Panc1 (cell line): ENCODE measurements around the gene ATP1B2.

Experiments used
- POLR2AphosphoS5 ChIP-seq: IDR thresholded peaks from 2 replicates; pipeline ENCODE4 v1.6.1; 2012; ENCODE audit warnings: mild to moderate bottlenecking, low read depth, low read length, moderate library complexity
- SIN3A ChIP-seq: IDR thresholded peaks from 2 replicates; pipeline ENCODE4 v1.6.1; 2012; ENCODE audit warnings: low read depth, mild to moderate bottlenecking, low read length, moderate library complexity, borderline replicate concordance; ENCODE audit not compliant: insufficient read depth
- TF ChIP-seq, protein P1 (sequence below): fragments of 450-650 bp; IDR thresholded peaks from 2 replicates; pipeline ENCODE4 v1.5.1; 2017; ENCODE audit warnings: mild to moderate bottlenecking

DNA sequence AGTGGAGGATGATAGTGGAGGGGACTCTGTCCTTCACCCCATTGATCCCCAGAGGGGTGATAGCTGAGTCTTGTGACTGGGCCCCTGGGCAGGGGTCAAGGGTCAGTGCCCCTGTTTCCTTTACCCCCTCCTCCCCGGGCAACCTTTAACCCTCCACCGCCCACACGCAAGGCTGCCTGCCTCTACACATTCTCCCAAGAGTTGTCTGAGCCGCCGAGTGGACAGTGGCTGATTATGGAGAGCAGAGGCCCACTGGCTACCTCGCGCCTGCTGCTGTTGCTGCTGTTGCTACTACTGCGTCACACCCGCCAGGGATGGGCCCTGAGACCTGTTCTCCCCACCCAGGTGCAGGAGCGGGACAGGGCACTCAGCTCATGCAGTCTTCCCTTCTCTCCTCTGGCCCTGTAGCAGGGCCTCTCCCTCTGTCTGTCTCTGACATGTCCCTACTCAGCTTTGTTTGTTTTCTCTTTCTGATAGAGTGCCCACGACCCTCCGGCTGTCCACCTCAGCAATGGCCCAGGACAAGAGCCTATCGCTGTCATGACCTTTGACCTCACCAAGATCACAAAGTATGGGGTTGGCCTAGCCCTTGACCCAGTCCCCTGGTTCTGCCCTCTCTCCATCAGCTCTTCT lies 20.7 kb upstream of the ATP1B2 start, which contains the start of gene SHBG:
- TF ChIP-seq, protein P1, sequence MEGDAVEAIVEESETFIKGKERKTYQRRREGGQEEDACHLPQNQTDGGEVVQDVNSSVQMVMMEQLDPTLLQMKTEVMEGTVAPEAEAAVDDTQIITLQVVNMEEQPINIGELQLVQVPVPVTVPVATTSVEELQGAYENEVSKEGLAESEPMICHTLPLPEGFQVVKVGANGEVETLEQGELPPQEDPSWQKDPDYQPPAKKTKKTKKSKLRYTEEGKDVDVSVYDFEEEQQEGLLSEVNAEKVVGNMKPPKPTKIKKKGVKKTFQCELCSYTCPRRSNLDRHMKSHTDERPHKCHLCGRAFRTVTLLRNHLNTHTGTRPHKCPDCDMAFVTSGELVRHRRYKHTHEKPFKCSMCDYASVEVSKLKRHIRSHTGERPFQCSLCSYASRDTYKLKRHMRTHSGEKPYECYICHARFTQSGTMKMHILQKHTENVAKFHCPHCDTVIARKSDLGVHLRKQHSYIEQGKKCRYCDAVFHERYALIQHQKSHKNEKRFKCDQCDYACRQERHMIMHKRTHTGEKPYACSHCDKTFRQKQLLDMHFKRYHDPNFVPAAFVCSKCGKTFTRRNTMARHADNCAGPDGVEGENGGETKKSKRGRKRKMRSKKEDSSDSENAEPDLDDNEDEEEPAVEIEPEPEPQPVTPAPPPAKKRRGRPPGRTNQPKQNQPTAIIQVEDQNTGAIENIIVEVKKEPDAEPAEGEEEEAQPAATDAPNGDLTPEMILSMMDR: no peak
- TF ChIP-seq POLR2AphosphoS5 (no peak), SIN3A (no peak)
